Measurements from ENCODE around the gene SLC10A6.

SLC10A6 gene

GRCh38 chr4:86791126-86791525 lies 58.1 kb downstream of the SLC10A6 start:
- no peak for DNase-seq (ENCODE audit: low read depth)
- no peak overlapping the region for H3K4me3 ChIP-seq (ENCODE audit: low read length)
- no peak for TF ChIP-seq CTCF (IDR thresholded peaks at IDR 0.05; ENCODE audit: insufficient read depth, low read depth, low read length, missing control alignments)

- DNase-seq (ENCODE audit: low read depth): no peak
- no peak overlapping the region for H3K4me3 ChIP-seq (ENCODE audit: low read length)
- TF ChIP-seq CTCF (IDR thresholded peaks at IDR 0.05; ENCODE audit: insufficient read depth, low read depth, low read length, missing control alignments): no peak
Observed at GRCh38 chr4:86788826-86789225, 60.4 kb downstream of the SLC10A6 start.

- no peak for TF ChIP-seq CTCF (IDR thresholded peaks at IDR 0.05; ENCODE audit: insufficient read depth, low read depth, low read length, missing control alignments)
- H3K4me3 ChIP-seq (ENCODE audit: low read length): no peak overlapping the region
- no peak for DNase-seq (ENCODE audit: low read depth)
Observed at GRCh38 chr4:86778175-86778574, 71.0 kb downstream of the SLC10A6 start.

GRCh38 chr4:86775061-86775460 lies 74.1 kb downstream of the SLC10A6 start:
- no peak for TF ChIP-seq CTCF (IDR thresholded peaks at IDR 0.05; ENCODE audit: insufficient read depth, low read depth, low read length, missing control alignments)
- no peak overlapping the region for H3K4me3 ChIP-seq (ENCODE audit: low read length)
- DNase-seq (ENCODE audit: low read depth): no peak
